Measurements from ENCODE around the gene COX4I2. TPM values are rescaled to one million over a fixed set of nuclear protein-coding genes. Genes with fewer than 3 reads are reported as not detected.

The COX4I2 gene
- total RNA-seq, 1 experiment from 2014 or later = 0.21 TPM

GRCh38 chr20:31682927-31683326, 45.2 kb downstream of the COX4I2 start:
- no peaks in the 10 kb centered on the region for H3K27me3 ChIP-seq (ENCODE audit: control insufficient read depth, insufficient read depth, low read length)
- peaks cover 5% of the 10 kb centered on the region for H3K36me3 ChIP-seq (replicated peaks; ENCODE audit: control insufficient read depth, insufficient read depth, low read length)

GRCh38 chr20:31684153-31685015, 46.7 kb downstream of the COX4I2 start:
- Histone ChIP-seq H3K4me3 (ENCODE audit: insufficient read depth, low read depth, low read length) (no peak overlapping the region), H3K27me3 (ENCODE audit: control insufficient read depth, insufficient read depth, low read length) (no peaks in the 10 kb centered on the region), H3K36me3 (replicated peaks; ENCODE audit: control insufficient read depth, insufficient read depth, low read length) (peaks cover 2% of the 10 kb centered on the region)
- no peak for DNase-seq

More at GRCh38 chr20:31682927-31683326, 45.2 kb downstream of the COX4I2 start:
- no peak for DNase-seq
- H3K4me3 ChIP-seq (ENCODE audit: insufficient read depth, low read depth, low read length) = no peak overlapping the region

DNA sequence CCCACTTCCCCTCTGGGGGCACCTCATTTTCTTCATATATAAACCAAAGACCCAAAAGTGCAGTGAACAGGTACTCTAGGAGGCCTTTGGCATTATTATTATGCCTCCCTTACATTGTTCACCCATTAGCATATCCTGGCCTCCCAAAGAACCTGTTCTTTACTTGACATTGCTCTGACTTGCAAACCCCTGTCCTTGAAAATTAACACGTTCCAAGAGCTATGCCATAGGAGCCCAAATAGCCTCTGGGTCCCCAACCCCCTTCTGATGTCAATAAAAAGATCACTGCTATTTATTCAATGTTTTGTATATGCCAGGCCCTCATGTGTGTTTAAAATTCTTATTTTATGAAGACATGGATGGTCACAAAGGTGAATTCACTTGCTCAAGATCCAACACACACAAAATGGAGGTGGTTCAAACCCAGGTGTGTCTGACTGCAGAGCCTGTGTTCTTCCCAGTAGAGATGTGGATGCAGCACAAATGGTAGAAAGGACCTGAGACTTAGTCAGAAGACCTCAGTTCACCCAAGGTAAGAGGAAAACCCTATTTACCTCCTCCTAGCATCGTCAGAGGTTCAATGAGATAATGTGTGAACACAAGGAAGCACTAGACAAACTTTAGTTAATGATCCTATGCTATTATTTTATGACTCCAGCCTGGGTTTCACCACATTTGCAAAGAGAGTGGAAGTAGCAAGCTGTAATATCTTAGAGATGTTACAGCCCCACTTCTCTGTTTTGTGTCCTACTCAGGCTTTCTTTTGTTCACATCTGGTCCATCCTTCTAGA, 48.3 kb downstream of the COX4I2 start:
- Histone ChIP-seq H3K36me3 (replicated peaks; ENCODE audit: control insufficient read depth, insufficient read depth, low read length) (no peaks in the 10 kb centered on the region), H3K27me3 (ENCODE audit: control insufficient read depth, insufficient read depth, low read length) (no peaks in the 10 kb centered on the region)
- no peak for DNase-seq

GRCh38 chr20:31687777-31688176, 50.1 kb downstream of the COX4I2 start:
- no peak for DNase-seq
- H3K36me3 ChIP-seq (replicated peaks; ENCODE audit: control insufficient read depth, insufficient read depth, low read length) = no peaks in the 10 kb centered on the region
- H3K4me3 ChIP-seq (ENCODE audit: insufficient read depth, low read depth, low read length) = no peak overlapping the region
- H3K27me3 ChIP-seq (ENCODE audit: control insufficient read depth, insufficient read depth, low read length) = no peaks in the 10 kb centered on the region

More for the DNA sequence above, 48.3 kb downstream of the COX4I2 start:
- no peak overlapping the region for H3K4me3 ChIP-seq (ENCODE audit: insufficient read depth, low read depth, low read length)

DNA sequence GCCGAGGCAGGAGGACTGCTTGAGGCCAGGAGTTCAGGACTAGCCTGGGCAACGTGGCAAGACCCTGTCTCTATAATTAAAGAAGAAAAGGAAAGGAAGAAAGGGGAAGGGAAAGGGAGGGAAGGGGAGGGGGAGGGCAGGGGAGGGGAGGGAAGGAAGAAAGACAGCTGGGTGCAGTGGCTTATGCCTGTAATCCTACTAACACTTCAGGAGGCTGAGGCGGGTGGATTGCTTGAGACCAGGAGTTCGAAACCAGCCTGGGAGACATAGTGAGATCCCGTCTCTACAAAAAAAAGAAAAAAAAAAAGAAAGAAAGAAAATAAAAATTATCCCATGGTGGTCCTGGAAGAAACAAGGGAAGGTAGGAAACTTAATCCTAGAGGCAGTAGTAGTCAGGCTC, 51.4 kb downstream of the COX4I2 start:
- no peaks in the 10 kb centered on the region for H3K36me3 ChIP-seq (replicated peaks; ENCODE audit: control insufficient read depth, insufficient read depth, low read length)
- no peak overlapping the region for H3K4me3 ChIP-seq (ENCODE audit: insufficient read depth, low read depth, low read length)
- H3K27me3 ChIP-seq (ENCODE audit: control insufficient read depth, insufficient read depth, low read length) = no peaks in the 10 kb centered on the region
- DNase-seq = no peak

DNA sequence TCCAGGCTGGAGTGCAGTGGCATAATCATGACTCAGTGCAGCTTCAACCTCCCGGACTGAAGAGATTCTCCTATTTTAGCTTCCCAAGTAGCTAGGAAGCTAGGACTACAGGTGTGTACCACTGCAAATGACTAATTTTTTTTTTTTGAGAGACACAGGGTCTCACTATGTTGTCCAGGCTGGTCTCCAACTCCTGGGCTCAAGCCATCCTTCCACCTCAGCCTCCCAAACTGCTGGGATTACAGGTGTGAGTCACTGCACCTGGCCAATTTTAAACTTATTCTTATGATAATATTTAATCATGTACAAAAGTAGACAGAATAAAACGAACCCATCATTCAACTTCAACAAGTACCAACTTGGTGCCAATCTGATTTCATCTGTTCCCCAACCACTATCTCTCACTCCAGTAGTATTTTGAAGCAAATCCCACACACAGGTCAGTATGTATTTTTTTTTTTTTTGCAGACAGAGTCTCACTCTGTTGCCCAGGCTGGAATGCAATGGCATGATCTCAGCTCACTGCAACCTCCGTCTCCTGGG, 52.5 kb downstream of the COX4I2 start:
- H3K36me3 ChIP-seq (replicated peaks; ENCODE audit: control insufficient read depth, insufficient read depth, low read length) = no peaks in the 10 kb centered on the region
- DNase-seq = no peak
- no peaks in the 10 kb centered on the region for H3K27me3 ChIP-seq (ENCODE audit: control insufficient read depth, insufficient read depth, low read length)
- no peak overlapping the region for H3K4me3 ChIP-seq (ENCODE audit: insufficient read depth, low read depth, low read length)

DNA sequence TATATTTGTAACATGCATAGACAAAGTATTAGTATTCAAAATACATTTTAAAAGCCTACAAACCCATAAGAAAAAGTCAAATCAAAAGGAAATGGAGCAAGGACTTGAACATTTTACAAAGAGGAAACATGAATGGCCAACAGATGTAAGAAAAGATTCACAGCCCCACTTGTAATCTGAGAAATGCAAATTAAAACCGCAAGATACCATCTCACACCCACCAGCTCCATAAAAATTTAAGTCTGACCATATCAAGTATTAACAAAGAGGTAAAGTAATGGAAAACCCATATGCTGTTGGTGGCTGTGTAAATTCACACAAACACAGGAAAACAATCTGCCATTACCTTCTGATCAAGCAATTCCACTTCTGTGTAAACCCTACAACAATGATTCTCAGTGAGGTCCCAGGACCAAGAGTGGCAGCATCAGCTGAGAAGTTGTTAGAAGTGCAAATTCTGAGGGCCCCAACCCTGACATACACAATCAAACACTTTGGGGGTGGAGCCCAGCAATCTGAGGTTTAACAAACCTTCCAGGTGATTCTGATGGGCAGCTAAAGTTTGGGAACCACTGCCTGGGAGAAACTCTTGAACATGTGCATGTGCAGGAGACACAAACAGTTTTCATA, 54.0 kb downstream of the COX4I2 start:
- DNase-seq = peak; percentile 66
- no peaks in the 10 kb centered on the region for H3K27me3 ChIP-seq (ENCODE audit: control insufficient read depth, insufficient read depth, low read length)
- H3K4me3 ChIP-seq (ENCODE audit: insufficient read depth, low read depth, low read length) = no peak overlapping the region
- H3K36me3 ChIP-seq (replicated peaks; ENCODE audit: control insufficient read depth, insufficient read depth, low read length) = no peaks in the 10 kb centered on the region

GRCh38 chr20:31693402-31693801, 55.7 kb downstream of the COX4I2 start:
- DNase-seq = no peak
- Histone ChIP-seq H3K36me3 (replicated peaks; ENCODE audit: control insufficient read depth, insufficient read depth, low read length) (no peaks in the 10 kb centered on the region), H3K4me3 (ENCODE audit: insufficient read depth, low read depth, low read length) (no peak overlapping the region), H3K27me3 (ENCODE audit: control insufficient read depth, insufficient read depth, low read length) (no peaks in the 10 kb centered on the region)

- H3K27me3 ChIP-seq (ENCODE audit: control insufficient read depth, insufficient read depth, low read length) = no peaks in the 10 kb centered on the region
- no peak overlapping the region for H3K4me3 ChIP-seq (ENCODE audit: insufficient read depth, low read depth, low read length)
- DNase-seq = peak; percentile 65
- no peaks in the 10 kb centered on the region for H3K36me3 ChIP-seq (replicated peaks; ENCODE audit: control insufficient read depth, insufficient read depth, low read length)
These were observed 56.4 kb downstream of the COX4I2 start for GRCh38 chr20:31693987-31694661.

Other genes with a start within 250 kb of the COX4I2 start
- not detected in 2 replicates for gene DEFB119, start 247.3 kb upstream of the COX4I2 start, total RNA-seq (2014; rRNA removed; shearing (Covaris generic))
- gene DEFB121, start 231.7 kb upstream of the COX4I2 start, total RNA-seq (2014; rRNA removed; shearing (Covaris generic)) = not detected in 2 replicates
- gene DEFB123, start 197.3 kb upstream of the COX4I2 start, total RNA-seq (2014; rRNA removed; shearing (Covaris generic)) = not detected in 2 replicates
- gene DEFB124, start 162.8 kb upstream of the COX4I2 start, total RNA-seq (2014; rRNA removed; shearing (Covaris generic)) = not detected in 2 replicates
- gene REM1, start 162.6 kb upstream of the COX4I2 start, total RNA-seq (2014; rRNA removed; shearing (Covaris generic)) = not detected in 2 replicates
- 63.9 and 65.0 TPM in 2 replicates for gene HM13, start 123.5 kb upstream of the COX4I2 start, total RNA-seq (2014; rRNA removed; shearing (Covaris generic))
- gene ID1, start 32.6 kb upstream of the COX4I2 start, total RNA-seq (2014; rRNA removed; shearing (Covaris generic)) = 424 and 491 TPM in 2 replicates
- gene BCL2L1, start 85.0 kb downstream of the COX4I2 start, total RNA-seq (2014; rRNA removed; shearing (Covaris generic)) = 38.5 and 53.6 TPM in 2 replicates
- 119 and 157 TPM in 2 replicates for gene TPX2, start 101.4 kb downstream of the COX4I2 start, total RNA-seq (2014; rRNA removed; shearing (Covaris generic))
- gene MYLK2, start 181.4 kb downstream of the COX4I2 start, total RNA-seq (2014; rRNA removed; shearing (Covaris generic)) = 0.21 TPM in 1 of 2 replicates, not detected in the other
- gene FOXS1, start 207.7 kb downstream of the COX4I2 start, total RNA-seq (2014; rRNA removed; shearing (Covaris generic)) = 0.38 TPM in 1 of 2 replicates, not detected in the other
- gene DUSP15, start 232.6 kb downstream of the COX4I2 start, total RNA-seq (2014; rRNA removed; shearing (Covaris generic)) = 1.5 and 2.5 TPM in 2 replicates
- gene TTLL9, start 232.7 kb downstream of the COX4I2 start, total RNA-seq (2014; rRNA removed; shearing (Covaris generic)) = 0.14 TPM in 1 of 2 replicates, not detected in the other

All from H7 (cell line).